ENCODE data around the gene GPC6.

GPC6 gene

DNA sequence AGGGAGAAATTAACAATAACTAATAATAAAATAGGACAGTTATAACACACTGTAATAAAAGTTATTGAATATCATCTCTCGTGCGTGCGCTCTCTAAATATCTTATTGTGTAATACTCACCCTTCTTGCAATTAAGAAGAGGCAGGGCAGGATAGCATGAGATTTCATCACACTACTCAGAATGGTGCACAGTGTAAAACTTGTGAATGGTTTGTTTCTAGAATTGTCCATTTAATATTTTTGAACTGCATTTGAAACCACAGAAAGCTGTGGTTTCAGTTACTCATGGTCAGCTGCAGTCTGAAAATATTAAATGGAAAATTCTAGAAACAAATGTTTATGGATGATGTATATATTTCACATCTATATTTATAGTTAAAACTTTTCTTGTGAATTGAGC, 1091.8 kb downstream of the GPC6 start:
- no peak for DNase-seq

DNA sequence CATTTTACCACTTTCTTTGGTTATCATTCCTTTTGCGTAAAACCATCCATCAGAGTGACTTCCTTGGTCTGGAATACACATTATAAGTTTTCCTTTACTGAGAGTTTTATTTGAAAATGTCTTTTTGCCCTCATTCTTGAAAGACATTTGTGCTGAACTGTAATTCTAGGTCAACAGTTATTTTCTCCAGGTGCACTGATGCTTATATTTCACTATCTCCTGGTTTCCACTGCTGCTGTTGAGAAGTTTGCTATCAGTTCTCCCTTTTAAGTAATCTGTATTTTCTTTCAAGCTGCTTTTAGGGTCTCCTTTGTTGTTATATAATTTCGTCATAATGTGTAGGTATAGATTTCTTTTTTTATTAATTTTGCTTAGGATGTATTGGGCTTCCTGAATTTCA, 1092.9 kb downstream of the GPC6 start:
- DNase-seq = no peak

DNA sequence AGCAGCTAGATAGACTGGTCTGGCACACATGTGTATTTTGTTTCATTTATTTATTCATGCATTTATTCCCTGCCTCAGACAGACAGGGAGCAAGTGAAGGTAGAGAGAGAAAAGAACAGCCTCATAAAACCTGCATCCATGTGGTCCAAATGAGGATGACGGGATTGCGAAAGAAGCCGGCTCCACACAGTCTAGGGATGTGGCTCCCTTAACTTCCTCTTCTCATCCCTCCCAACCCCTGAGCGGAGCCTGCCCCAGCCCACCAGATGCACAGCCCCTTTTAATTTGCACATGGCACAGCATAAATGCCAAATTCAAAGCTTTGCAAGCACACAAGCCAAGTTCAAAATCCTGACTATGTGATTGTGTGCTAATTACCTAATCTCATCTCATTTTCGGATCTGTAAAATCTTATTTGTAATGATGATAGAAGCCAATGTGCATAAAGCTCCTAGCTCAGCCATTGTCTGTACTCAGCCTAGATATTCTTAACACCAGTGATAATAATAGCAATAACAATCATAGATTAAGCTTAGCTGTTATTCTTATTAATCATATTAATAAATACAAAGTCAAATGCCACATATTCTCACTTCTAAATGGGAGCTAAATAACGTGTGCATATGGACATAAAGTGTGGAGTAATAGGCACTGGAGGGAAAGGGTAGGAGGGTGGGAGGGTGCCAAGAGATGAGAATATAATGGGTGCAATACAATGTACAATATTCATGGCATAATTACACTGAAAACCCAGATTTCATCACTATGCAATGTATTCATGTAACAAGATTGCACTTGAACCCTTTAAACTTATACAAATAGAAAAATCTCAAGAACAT, 1096.5 kb downstream of the GPC6 start:
- peak; percentile 22 for DNase-seq

DNA sequence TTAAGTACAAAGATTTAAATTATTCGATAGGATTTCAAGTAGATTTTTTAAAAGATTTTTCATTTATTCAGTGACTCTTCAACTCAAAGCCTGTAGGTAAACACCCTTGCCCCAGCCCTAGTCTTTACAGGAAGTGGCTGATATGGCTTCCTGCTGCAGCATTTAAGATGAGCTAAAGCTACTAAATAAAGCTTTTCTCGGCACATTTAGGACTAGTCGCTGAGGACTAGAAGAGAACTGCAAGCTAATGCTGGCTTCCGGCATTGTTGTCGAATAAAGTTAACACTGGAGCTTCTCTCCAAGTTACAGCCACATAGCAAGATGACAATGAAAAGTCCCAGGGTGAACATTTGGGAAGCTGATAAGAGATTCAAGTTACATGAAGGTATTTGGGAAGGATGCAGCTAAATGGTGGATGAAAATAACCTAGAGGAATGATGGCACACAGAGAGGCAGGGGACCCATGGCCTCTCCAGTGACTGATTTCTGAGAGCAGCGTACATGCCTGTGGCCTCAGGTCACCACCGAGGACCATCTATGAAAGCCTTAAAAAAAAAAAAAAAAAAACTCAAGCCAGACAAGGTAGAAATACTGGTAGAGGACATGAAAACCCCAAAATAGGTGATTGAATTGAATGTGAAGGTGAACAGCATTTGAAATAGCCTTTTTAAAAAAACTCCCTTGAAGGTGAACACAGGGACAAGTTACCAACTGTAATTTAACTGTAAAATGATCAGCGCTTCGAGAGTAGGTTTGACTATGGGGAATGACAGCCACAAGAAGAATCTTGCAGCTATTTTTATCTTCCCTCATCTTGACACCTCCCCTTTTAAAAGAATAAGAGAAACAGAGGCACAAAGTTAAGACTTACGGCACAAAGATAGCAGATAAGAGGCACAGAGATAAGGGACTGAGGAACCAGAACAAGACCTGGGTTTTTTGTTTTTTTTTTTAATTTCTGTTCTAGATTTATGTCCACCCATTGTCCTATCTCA, 1097.5 kb downstream of the GPC6 start:
- DNase-seq = no peak

DNA sequence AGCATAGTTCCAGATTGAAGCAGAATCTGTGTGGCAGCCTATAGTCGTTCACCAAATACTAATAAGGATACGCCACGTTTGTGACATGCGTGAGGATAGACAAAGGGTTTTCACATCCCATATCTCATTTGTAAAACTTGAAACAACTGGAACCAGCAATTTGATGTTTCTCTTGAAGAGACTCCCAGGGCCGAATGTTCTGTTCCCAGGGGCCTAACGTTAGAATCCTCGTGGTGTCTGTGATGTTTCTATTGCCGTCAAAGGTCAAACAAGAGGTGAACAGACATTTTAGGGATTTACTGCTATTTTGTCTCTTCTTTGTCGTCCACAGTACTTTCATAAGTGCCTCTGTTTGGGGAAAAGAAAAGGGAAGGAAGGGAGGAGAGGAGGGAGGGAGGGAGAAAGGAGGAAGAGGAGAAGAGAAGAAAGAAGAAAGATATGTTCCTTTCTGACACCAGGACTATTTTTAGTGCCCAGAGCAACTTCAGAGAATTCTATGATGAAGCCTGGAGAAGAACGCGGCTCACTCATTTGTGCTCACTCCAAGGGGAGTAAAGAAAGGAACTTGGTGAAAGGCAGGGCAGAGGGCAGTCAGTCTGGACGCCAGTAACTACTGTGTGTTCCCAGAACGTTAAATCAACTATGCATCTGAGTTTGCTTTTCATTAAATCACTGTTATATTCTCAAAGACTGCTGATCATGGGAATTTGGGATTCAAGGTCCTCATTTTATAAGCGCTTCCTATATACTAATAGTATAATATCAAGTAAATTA, 1098.3 kb downstream of the GPC6 start:
- DNase-seq = no peak

DNA sequence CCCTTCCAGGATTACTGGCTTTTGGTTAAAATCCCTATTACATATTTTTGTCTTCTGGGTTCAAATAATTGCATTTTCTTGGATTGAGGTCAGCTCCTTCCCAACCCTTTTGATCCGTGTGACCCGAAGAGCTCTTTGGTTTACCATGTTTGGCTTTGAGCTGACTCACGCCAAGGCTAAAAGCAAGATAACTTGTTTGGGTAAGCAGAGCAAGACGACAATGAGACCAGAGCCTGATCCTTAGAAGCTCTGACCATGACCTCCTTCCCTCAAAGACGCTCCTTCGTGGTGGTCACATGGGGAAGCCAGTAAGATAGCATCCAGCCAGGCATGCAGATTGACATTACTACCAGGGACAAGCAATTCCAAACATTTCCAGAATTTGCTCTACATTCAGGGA, 1099.0 kb downstream of the GPC6 start:
- DNase-seq = no peak

DNA sequence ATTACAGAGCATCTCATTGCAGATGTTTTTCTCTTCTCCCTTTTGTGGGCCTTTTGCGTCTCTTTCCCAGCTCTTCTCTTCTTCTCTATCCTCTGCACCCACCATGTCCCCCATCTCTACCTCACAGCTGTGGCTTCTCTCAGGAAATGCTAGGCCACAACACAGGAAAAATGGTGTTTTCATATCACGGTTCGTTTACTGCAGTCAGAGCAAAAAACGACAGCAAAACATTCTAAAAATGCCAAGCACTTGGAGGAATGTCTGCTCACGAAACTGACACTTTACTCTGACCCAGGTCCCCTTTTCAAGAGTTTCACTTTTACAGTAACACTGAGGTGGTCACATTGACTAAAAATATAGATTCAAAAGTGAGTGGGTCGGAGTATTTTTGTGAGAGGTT, 1100.7 kb downstream of the GPC6 start:
- no peak for DNase-seq

DNA sequence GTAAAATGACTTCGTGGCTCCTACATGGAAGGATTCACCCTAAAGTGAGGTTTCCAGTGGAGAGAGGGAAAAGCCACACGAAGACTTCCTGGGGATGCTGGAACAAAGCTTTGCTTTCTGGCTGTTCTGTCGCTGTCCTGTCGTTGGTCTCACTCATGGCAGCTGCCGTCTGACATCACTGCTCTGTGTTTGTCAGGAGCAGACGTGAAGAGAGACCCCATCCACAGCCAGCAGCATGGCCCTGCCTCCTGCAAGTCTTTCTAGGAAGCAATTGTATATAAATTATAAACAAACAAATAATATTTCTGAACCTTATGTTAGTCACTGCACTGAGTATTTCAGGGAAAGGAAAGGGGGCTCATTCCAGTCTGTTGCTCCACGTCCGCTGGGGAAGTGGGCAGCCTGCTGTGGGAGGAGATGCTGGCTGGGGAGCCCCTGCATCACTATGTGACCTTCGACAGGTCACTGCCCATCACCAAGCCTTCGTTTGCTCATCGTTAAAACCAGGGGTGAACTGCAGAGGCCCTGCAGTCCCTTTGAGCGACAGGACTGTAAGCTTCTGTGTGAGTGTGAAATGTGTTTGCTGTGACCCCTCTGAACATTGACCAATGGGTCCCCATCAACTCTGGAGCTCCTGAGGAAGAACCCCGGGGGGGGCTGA, 1101.9 kb downstream of the GPC6 start:
- DNase-seq = no peak

DNA sequence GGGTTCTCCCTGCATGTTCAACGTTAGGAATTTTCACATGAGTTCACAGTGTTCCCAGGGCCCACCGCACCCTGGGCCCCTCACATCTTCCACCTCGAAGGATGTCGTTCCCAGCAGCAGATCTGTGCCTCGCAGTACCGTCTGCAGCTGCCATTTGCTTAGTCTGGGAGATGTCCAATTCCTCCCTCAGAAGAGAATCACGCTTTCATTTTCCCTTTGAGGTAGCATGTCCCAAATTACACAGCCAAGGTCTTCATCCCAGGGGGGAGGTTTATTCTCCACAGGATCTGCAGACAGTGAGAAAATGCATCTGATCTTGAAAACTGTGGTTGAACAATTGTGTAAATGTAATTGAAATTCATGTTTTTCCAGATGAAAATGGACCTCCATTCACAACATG, 1102.7 kb downstream of the GPC6 start:
- no peak for DNase-seq

DNA sequence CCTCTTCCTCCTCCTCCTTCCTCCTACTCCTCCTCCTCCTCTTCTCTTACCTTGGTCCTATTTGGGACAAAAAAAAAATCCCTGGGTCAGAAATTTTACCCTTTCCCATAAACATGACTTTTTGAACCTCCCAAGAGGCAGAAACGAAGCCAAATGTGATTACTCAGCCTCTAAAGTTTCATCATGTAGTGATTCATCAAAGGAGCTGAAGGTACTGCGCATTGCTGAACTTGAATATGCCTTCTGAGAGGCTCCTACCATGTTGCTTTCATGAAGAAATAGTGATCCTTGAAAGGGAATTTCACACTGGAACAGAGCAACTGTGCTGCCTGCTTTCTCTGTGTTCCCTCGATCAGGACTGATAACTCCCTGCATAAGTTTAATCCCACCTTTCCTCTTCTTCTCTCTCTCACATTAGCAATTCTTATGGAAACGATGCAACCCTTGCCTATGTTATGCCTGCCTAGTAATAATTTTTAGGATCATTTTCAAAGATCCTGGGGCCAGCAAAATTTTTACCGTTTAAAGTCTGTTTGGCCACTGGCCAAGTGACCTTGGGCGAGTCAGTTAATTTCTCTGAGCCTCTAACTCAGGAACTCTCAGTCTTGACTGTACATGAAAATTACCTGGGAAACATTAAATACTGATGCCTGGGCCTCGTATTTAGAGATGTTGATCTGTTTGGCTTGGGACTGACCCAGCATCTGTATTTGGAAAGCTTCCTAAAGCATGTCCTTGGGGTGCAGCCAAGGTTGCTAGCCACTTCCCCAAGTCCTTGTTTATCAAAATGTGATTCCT, 1103.3 kb downstream of the GPC6 start:
- DNase-seq = no peak

DNA sequence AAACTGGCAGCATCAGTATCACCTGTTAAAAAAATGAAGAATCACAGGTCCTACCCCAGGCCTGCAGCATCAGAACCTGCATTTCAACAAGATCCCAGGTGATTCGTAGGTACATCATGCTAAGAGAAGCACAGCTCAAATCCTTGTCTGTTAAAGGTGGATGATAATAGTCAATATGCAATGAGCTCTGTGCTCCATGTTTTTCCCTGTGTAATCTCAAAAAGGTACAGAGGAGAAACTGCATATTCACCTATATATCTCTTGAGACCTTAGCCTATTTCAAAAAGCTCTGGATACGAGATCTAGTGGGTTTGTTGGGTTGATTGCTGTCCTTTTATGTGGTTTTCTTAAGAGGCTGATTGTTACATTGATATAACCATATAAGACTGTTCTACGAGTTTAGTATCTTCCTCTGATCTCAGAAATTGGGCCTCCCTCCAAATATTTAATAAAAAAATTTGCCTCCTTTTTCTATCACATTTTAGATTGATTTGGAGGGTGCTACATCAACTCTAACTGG, 1104.0 kb downstream of the GPC6 start:
- DNase-seq = no peak

DNA sequence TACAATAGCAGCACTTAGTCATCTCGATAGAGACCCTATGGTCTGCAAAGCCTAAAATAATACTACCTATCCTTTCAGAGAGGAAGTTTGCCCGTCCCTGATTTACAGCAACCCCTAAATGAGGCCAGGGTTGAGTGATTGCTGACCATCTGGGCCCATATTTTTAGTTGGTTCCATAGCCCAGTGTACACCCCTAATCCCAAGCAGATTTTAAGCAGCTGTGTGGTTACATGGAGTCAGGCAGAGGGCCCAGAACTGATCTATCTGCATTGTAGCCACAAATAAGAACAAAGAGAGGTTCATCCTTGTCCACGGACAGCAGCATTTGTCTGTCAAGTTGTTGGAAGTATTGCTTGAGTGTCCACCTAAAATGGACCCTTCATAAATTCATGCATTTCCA, 1104.7 kb downstream of the GPC6 start:
- DNase-seq = no peak

DNA sequence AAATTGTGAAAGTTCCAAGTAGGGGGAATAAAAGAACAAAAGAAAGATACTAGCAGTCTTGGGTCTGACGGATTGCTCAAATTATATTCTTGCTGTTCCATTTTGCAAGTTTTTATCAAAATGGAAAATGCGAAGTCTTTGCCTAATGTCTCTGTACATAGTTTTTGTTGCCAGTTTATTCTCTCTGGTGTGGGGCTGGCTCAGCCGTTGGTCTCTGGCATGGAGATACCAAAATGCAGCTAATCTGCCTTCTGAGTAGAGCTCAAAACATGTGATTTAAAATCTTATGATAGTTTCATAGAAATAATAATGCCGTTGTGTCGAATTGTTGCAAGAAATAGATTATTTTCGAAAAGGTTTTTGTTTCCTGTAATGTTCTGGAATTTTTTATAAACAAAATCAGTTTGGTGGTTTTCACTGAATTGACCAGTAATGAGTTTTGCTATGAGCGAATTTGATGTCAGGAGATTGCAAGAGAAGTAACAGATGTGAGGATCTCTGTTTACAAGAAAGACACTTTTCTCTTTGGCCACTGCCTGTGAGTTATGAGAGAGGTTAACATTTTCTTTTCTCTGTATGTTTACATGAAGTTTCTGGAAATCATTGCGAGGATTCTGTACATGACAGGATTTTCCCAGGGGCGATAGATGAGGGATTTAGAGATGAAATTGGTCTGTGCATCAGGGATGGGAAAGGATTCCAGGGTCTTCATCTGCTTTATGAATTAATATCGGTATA, 1105.9 kb downstream of the GPC6 start:
- no peak for DNase-seq

DNA sequence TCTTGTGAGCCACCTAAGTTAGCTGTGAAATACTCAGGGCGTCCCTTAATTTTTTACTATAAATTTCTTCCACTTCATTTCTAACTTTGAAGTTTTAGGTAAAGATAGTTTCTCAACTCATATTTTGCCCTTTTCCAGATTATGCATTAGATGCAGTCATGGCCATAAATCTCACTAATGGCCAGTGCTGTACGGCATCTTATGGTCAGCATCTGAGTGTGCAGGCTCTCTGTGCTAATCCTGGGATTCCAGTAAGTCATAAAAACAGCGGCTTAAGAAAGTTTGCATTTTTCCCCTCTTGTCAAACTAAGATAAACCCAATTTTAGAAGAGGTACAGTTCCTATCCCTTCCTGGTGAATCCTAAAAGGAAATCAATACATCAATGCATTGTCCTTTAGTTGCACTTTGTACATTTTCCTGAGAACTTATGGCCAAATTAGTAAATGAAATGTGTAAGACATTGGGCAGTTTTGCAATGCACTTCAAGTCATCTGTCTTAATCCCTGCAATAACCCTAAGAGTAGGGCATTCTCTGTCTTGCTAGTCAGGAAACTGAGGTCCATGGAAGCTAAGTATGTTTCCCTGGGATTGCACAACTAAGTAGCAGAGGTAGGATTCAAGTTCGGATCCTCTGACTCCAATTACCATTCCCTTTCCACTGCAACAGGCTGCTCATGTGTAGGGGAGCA, 1106.7 kb downstream of the GPC6 start:
- no peak for DNase-seq

DNA sequence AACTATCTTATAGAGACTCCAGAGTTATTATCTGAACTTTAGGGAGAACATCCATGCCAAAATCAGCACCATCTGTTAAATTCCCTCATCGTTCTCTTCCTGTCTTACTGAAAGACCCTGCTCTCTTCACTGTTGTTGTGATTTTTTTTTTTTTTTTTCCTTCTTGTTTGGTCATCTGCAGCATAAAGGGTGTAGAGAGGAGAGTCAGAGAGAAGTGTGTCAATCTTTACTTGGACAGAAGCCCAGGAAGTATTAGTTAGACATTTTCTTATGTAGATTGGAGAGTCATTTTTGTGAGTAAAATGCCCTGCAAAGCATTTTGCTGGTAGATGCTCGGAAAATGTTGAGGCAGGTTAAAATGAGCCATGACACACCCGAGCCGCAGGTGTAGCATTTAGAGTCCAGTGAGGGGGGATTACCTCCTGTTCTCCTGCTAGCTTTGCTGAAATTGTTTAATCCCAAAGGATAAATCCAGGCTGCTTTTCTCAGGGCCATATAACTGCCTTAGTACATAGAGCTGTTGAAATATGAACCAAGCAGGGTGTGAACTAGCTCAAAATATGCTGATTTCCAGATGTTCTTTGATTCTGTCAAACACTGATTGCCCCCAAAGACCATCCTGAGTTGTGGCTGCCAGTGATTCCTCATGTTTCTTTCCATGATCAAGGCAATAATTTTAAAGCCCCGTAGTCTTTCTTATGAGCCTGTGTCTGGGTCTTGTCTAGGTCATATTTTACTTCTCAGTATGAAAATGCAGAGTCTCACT, 1109.3 kb downstream of the GPC6 start:
- no peak for DNase-seq

DNA sequence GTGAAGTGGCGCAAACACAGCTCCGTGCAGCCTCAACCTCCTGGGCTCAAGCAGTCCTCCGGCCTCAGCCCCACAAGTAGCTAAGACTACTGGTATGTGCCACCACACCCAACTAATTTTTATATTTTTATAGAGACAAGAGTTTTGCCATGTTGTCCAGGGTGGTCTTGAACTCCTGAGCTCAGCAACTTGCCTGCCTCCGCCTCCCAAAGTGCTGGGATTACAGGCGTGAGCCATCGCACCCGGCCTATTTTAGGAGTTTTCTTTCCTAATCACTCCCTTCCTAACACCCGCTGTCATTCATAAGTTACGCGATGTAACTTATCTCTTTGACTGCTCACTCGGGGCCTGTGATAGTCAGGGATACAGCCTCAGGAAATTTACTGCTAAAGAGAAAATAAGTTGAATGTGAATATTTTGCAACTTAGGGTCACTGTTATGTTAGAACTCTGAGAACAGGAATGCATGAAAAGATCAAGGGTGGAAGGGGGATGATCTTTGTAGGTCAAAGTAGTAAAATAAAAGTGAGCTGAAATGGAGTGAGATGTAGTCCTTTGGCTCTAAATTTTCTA, 1112.6 kb downstream of the GPC6 start:
- DNase-seq = no peak

DNA sequence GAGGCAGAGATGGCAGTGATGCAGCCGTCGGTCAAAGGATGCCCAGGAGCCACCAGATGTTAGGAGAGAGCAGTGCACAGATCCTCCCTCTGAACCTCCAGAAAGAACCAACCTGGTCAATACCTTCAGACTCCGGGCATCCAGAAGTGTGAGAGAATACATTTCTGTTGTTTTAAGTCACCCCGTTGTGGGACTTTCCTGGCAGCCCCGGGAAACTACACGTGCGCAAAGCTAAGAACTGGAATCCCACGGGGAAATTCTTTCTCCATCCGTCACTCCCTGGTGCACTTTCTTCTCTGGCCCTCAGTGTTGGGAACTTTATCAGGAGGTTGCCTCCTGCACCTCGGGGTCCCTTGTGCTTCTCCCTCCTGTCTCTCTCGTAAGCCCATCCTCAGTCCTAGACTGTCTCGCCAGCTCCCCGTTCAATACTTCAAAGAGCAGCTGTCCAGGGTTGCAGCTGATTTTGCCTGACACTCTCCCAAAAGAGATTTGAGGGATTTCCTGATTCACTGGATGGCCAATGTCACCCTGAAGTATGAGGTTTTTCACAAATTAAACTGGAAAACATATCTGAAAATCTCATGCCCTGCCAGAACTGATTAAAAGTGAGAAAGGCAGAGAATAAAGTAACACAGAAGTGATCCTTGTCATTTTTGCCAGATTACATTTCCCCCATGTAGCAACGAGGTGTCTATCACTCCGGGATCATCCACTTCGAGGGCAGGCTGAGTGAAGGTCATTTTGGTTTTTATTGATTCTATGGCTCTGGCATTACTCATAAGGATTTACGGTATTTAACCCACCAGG, 1116.0 kb downstream of the GPC6 start:
- DNase-seq = no peak

DNA sequence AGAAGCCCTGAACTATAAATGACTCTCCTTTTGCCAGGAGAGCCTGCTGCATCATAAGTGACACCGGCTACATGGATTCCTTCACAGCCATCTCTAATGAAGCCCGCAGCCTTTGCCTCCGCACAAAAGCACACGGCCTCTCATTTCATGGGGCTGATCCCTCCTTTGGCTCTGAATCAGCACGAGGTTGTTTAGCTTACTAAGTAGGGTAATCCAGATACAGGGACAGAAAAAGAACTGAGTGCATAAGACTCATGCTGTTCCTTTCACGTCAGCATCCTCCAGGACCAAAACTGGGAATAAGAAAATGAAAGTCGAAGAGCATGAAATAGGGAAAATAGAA, 1116.6 kb downstream of the GPC6 start:
- no peak for DNase-seq
